ENCODE results near the gene TRIM2.

DNA sequence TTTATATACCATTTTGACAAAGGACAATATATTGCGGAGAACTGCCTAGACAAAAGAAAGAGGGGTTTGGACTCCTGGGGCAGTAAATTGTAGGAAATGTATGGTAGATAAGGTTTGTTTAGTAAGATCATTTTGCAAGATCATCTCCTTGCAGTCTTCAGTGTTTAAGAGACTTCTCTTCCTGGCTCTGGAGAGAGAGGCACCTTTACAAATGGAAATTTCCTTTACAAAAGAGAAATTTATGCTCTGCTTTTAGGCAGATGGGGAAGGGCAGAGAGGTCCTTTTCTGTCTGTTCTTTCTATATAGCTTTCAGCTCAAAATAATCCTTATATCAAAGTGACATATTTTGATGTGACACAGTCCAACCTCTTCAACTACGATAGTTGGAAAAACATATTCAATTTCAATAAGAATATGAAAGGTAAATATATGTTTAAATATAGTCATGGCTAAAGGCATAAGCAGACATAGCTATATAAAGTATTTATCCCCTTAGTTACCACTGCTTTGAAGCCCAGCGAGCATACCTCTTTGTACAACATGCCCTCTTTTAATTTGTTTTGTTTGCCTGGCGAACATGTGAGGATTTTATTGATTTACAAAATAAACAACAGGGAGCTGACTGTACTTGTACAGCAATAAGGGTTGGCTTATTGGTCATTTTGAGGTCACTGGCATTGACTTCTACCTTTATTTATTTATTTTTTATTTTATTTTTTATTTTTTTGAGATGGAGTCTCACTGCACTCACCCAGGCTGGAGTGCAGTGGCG, 65.2 kb downstream of the TRIM2 start:
- TF ChIP-seq, protein P1, sequence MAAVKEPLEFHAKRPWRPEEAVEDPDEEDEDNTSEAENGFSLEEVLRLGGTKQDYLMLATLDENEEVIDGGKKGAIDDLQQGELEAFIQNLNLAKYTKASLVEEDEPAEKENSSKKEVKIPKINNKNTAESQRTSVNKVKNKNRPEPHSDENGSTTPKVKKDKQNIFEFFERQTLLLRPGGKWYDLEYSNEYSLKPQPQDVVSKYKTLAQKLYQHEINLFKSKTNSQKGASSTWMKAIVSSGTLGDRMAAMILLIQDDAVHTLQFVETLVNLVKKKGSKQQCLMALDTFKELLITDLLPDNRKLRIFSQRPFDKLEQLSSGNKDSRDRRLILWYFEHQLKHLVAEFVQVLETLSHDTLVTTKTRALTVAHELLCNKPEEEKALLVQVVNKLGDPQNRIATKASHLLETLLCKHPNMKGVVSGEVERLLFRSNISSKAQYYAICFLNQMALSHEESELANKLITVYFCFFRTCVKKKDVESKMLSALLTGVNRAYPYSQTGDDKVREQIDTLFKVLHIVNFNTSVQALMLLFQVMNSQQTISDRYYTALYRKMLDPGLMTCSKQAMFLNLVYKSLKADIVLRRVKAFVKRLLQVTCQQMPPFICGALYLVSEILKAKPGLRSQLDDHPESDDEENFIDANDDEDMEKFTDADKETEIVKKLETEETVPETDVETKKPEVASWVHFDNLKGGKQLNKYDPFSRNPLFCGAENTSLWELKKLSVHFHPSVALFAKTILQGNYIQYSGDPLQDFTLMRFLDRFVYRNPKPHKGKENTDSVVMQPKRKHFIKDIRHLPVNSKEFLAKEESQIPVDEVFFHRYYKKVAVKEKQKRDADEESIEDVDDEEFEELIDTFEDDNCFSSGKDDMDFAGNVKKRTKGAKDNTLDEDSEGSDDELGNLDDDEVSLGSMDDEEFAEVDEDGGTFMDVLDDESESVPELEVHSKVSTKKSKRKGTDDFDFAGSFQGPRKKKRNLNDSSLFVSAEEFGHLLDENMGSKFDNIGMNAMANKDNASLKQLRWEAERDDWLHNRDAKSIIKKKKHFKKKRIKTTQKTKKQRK (IDR thresholded peaks at IDR 0.05; ENCODE audit: low read depth, low read length): no peak
- TF ChIP-seq NBN (IDR thresholded peaks at IDR 0.05) (no peak), ZNF384 (IDR thresholded peaks at IDR 0.05; ENCODE audit: borderline replicate concordance, low read depth, low read length) (no peak), MEF2A (IDR thresholded peaks at IDR 0.05; ENCODE audit: insufficient read depth, low read depth, low read length) (no peak), BHLHE40 (IDR thresholded peaks at IDR 0.05; ENCODE audit: borderline replicate concordance in 1 of 2, low read depth in 2 of 2, low read length in 1 of 2) (no peak)
- TF ChIP-seq, protein P2, sequence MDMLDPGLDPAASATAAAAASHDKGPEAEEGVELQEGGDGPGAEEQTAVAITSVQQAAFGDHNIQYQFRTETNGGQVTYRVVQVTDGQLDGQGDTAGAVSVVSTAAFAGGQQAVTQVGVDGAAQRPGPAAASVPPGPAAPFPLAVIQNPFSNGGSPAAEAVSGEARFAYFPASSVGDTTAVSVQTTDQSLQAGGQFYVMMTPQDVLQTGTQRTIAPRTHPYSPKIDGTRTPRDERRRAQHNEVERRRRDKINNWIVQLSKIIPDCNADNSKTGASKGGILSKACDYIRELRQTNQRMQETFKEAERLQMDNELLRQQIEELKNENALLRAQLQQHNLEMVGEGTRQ (IDR thresholded peaks at IDR 0.05; ENCODE audit: borderline replicate concordance, low read depth, low read length): no peak
